SK-N-SH (cell line): ENCODE data around the gene AURKB. TPM values are rescaled to one million over a fixed set of nuclear protein-coding genes. Genes with fewer than 3 reads are reported as not detected.

Experiments
- CTCF ChIA-PET: fragments of 300-600, 350-600 bp; formaldehyde crosslinking; extraction: SDS; loops from one replicate; lab custom pipeline; 2021; lab: Yijun Ruan, JAX
- POLR2A ChIA-PET: fragments of 350-600 bp; sonication (Branson Sonifier 250); formaldehyde crosslinking; extraction: SDS; loops from one replicate; lab custom pipeline; 2020; ENCODE audit warnings: antibody characterized with exemption, inconsistent platforms; lab: Yijun Ruan, JAX
- DNase-seq: peaks from one replicate; pipeline ENCODE4 v3.0.0; 2012
- H2AFZ ChIP-seq: fragments of 200-600 bp; sonication (generic); 2 replicates; pipeline ENCODE4 v1.8.1; 2016; ENCODE audit warnings: antibody characterized with exemption, mild to moderate bottlenecking, low read depth
- H3F3A ChIP-seq: fragments of 200-600 bp; sonication (generic); replicated peaks from 2 replicates; pipeline ENCODE3; 2016; ENCODE audit warnings: antibody characterized with exemption, mild to moderate bottlenecking; ENCODE audit not compliant: insufficient read depth
- H3K27ac ChIP-seq, 2 experiments: fragments of 200-500 bp in 1 of 2; fragments of 200-600 bp in 1 of 2; sonication (Bioruptor generic) in 1 of 2; sonication (generic), shearing (Covaris generic) in 1 of 2; 2 replicates each; pipeline versions ENCODE4 v1.5.1 to v1.6.1; 2014 to 2016; ENCODE audit warnings: low read depth in 2 of 2, inconsistent platforms in 1 of 2, low read length in 1 of 2, mild to moderate bottlenecking in 1 of 2, mixed read lengths in 1 of 2
- H3K27me3 ChIP-seq: fragments of 200-600 bp; sonication (generic), shearing (Covaris generic); 2 replicates; pipeline ENCODE4 v1.6.1; 2016; ENCODE audit warnings: mixed run types; ENCODE audit not compliant: insufficient read depth
- H3K36me3 ChIP-seq, 2 experiments: fragments of 200-500 bp in 1 of 2; fragments of 200-600 bp in 1 of 2; sonication (Bioruptor generic) in 1 of 2; sonication (generic) in 1 of 2; replicated peaks in 1 of 2; 2 replicates each; pipeline versions ENCODE3 to v1.5.1; 2014 to 2016; ENCODE audit warnings: low read length in 1 of 2, mild to moderate bottlenecking in 1 of 2; ENCODE audit not compliant: insufficient read depth in 2 of 2, control insufficient read depth in 1 of 2
- H3K4me1 ChIP-seq, 2 experiments: fragments of 200-500 bp in 1 of 2; fragments of 200-600 bp in 1 of 2; sonication (Bioruptor generic) in 1 of 2; sonication (generic), shearing (Covaris generic) in 1 of 2; 2 replicates each; pipeline versions ENCODE4 v1.5.1 to v1.6.1; 2014 to 2016; ENCODE audit warnings: low read depth in 1 of 2, low read length in 1 of 2, mixed run types in 1 of 2; ENCODE audit not compliant: insufficient read depth in 2 of 2, control insufficient read depth in 1 of 2
- H3K4me2 ChIP-seq: fragments of 200-600 bp; sonication (generic), shearing (Covaris generic); 2 replicates; pipeline ENCODE4 v1.6.1; 2017; ENCODE audit warnings: mixed run types
- H3K4me3 ChIP-seq, 2 experiments: fragments of 200-500 bp in 1 of 2; fragments of 200-600 bp in 1 of 2; sonication (Bioruptor generic) in 1 of 2; sonication (generic), shearing (Covaris generic) in 1 of 2; 2 replicates each; pipeline versions ENCODE4 v1.5.1 to v1.8.1; 2014 to 2016; ENCODE audit warnings: low read depth in 2 of 2, inconsistent platforms in 1 of 2, low read length in 1 of 2, mild to moderate bottlenecking in 1 of 2, mixed read lengths in 1 of 2, moderate library complexity in 1 of 2
- H3K79me2 ChIP-seq: fragments of 200-600 bp; sonication (generic); 2 replicates; pipeline ENCODE4 v1.8.1; 2017; ENCODE audit warnings: mild to moderate bottlenecking; ENCODE audit not compliant: insufficient read depth
- H3K9ac ChIP-seq: fragments of 200-600 bp; sonication (generic); 2 replicates; pipeline ENCODE4 v1.6.1; 2017; ENCODE audit warnings: mixed run types
- H3K9me2 ChIP-seq: fragments of 200-600 bp; sonication (generic); 2 replicates; pipeline ENCODE4 v1.6.1; 2017; ENCODE audit warnings: mixed run types
- H3K9me3 ChIP-seq: fragments of 200-600 bp; sonication (generic); 2 replicates; pipeline ENCODE4 v1.6.1; 2017; ENCODE audit warnings: mixed run types, mild to moderate bottlenecking, moderate library complexity
- H4K20me1 ChIP-seq: fragments of 200-600 bp; sonication (generic); 2 replicates; pipeline ENCODE4 v1.6.1; 2017; ENCODE audit warnings: mild to moderate bottlenecking, mixed run types; ENCODE audit not compliant: insufficient read depth
- CHD2 ChIP-seq: fragments of 150-350 bp; IDR thresholded peaks from 2 replicates; pipeline ENCODE4 v1.6.1; 2018; ENCODE audit warnings: low read length; ENCODE audit not compliant: partially characterized antibody
- FOSL2 ChIP-seq: IDR thresholded peaks from 2 replicates; pipeline ENCODE4 v1.4.0; 2012; ENCODE audit warnings: low read depth, mild to moderate bottlenecking, moderate library complexity, borderline replicate concordance
- FOXJ3 ChIP-seq: sonication (generic); formaldehyde crosslinking; IDR thresholded peaks from 2 replicates; pipeline ENCODE4 v1.5.1; 2020; ENCODE audit warnings: mild to moderate bottlenecking, missing genetic modification reagents
- FOXM1 ChIP-seq: IDR thresholded peaks from 2 replicates; pipeline ENCODE4 v1.4.0; 2012; ENCODE audit warnings: low read depth, mild to moderate bottlenecking
- JUND ChIP-seq: IDR thresholded peaks from 2 replicates; pipeline ENCODE4 v1.4.0; 2012
- MEF2A ChIP-seq: IDR thresholded peaks from 2 replicates; pipeline ENCODE4 v1.4.0; 2012; ENCODE audit warnings: low read depth, borderline replicate concordance
- MXI1 ChIP-seq: IDR thresholded peaks from 2 replicates; pipeline ENCODE4 v1.6.1; 2012; ENCODE audit warnings: mild to moderate bottlenecking, low read depth, low read length, improper control_type of control experiment
- NRF1 ChIP-seq: IDR thresholded peaks from 2 replicates; pipeline ENCODE4 v1.6.1; 2012; ENCODE audit warnings: low read depth, mild to moderate bottlenecking, low read length
- POLR2AphosphoS5 ChIP-seq: IDR thresholded peaks from 2 replicates; pipeline ENCODE4 v1.6.1; 2012; ENCODE audit warnings: low read depth, low read length
- REST ChIP-seq: IDR thresholded peaks from 2 replicates; pipeline ENCODE4 v1.6.1; 2012; ENCODE audit warnings: mild to moderate bottlenecking, low read depth, low read length, moderate library complexity
- RFX5 ChIP-seq: IDR thresholded peaks from 2 replicates; pipeline ENCODE4 v1.6.1; 2012; ENCODE audit warnings: mild to moderate bottlenecking, improper control_type of control experiment, low read length
- SIN3A ChIP-seq: IDR thresholded peaks from 2 replicates; pipeline ENCODE4 v1.6.1; 2012; ENCODE audit warnings: low read depth, mild to moderate bottlenecking, low read length, moderate library complexity, borderline replicate concordance
- SMC3 ChIP-seq: IDR thresholded peaks from 2 replicates; pipeline ENCODE4 v1.6.1; 2012; ENCODE audit warnings: low read depth, low read length, improper control_type of control experiment
- TAF1 ChIP-seq: IDR thresholded peaks from 2 replicates; pipeline ENCODE4 v1.6.1; 2012; ENCODE audit warnings: low read depth, mild to moderate bottlenecking, low read length, moderate library complexity, borderline replicate concordance
- TCF12 ChIP-seq: IDR thresholded peaks from 2 replicates; pipeline ENCODE4 v1.4.0; 2012
- TEAD4 ChIP-seq: IDR thresholded peaks from 2 replicates; pipeline ENCODE4 v1.4.0; 2012; ENCODE audit warnings: mild to moderate bottlenecking, borderline replicate concordance; ENCODE audit not compliant: insufficient read depth
- USF2 ChIP-seq: fragments of 150-350 bp; IDR thresholded peaks from 2 replicates; pipeline ENCODE4 v1.6.1; 2017; ENCODE audit warnings: antibody characterized with exemption, low read length, low read depth, borderline replicate concordance
- WGBS: methylation state at CpG from one replicate; pipeline ENCODE4 v1.1.6; 2017; ENCODE audit warnings: low lambda C conversion rate; 5-methylcytosine and 5-hydroxymethylcytosine counted together
- polyA plus RNA-seq, 3 experiments: library from polyadenylated mRNA; depleted of rRNA; stranded (reverse); fragments of >200 nt; gene quantifications; 2 replicates each; pipeline ENCODE4 v1.2.3, GENCODE V29; 2012
- TF ChIP-seq, protein P1 (sequence below): IDR thresholded peaks from 2 replicates; pipeline ENCODE4 v1.4.0; 2012; ENCODE audit warnings: low read depth
- TF ChIP-seq, protein P2 (sequence below): fragments of 150-350 bp; IDR thresholded peaks from 2 replicates; pipeline ENCODE4 v1.6.1; 2016; ENCODE audit warnings: mild to moderate bottlenecking, low read depth, low read length
- TF ChIP-seq, protein P3 (sequence below): IDR thresholded peaks from 2 replicates; pipeline ENCODE4 v1.4.0; 2012; ENCODE audit warnings: low read depth, borderline replicate concordance

The AURKB gene
- polyA plus RNA-seq, 1 of the 3 experiments (the other 2 are of a cell fraction) = 43.9 TPM

DNA sequence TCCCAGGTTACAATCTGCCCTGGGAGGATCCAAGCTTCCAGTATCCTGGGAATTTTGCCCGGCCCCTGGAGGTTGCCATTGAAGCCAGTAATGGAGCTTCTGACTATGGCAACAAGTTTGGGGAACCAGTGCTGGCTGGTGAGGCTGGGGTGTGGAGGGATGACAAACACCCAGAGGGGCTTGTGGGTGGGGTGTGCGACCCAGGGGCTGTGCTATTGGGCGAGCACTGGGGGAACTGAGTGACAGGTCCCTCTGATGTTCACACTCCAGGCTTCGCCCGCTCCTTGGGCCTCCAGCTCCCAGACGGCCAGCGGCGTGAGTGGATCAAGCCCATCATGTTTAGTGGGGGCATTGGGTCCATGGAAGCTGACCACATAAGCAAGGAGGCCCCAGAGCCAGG lies 47.4 kb upstream of the AURKB start:
- TF ChIP-seq POLR2AphosphoS5 = no peak
- TF ChIP-seq FOXM1 = no peak
- TF ChIP-seq, protein P1, sequence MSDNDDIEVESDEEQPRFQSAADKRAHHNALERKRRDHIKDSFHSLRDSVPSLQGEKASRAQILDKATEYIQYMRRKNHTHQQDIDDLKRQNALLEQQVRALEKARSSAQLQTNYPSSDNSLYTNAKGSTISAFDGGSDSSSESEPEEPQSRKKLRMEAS = no peak
- TF ChIP-seq TAF1 = no peak
- TF ChIP-seq SIN3A = no peak
- TF ChIP-seq MEF2A = no peak
- TF ChIP-seq TEAD4 = no peak
- no peak for TF ChIP-seq SMC3
- TF ChIP-seq, protein P2, sequence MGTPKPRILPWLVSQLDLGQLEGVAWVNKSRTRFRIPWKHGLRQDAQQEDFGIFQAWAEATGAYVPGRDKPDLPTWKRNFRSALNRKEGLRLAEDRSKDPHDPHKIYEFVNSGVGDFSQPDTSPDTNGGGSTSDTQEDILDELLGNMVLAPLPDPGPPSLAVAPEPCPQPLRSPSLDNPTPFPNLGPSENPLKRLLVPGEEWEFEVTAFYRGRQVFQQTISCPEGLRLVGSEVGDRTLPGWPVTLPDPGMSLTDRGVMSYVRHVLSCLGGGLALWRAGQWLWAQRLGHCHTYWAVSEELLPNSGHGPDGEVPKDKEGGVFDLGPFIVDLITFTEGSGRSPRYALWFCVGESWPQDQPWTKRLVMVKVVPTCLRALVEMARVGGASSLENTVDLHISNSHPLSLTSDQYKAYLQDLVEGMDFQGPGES = no peak
- no peak for TF ChIP-seq USF2
- TF ChIP-seq RFX5 = no peak
- no peak for TF ChIP-seq JUND
- TF ChIP-seq CHD2 = no peak
- TF ChIP-seq NRF1 = no peak
- no peak for TF ChIP-seq TCF12
- TF ChIP-seq FOSL2 = no peak
- TF ChIP-seq REST = no peak
- TF ChIP-seq FOXJ3 (CRISPR knock-in tag) = no peak
- no peak for TF ChIP-seq MXI1
- TF ChIP-seq, protein P3, sequence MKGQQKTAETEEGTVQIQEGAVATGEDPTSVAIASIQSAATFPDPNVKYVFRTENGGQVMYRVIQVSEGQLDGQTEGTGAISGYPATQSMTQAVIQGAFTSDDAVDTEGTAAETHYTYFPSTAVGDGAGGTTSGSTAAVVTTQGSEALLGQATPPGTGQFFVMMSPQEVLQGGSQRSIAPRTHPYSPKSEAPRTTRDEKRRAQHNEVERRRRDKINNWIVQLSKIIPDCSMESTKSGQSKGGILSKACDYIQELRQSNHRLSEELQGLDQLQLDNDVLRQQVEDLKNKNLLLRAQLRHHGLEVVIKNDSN = no peak
- Histone ChIP-seq H3K27ac (no peak overlapping the region), H3K9ac (no peak overlapping the region), H3K9me3 (no peaks in the 10 kb centered on the region), H3K4me3 (no peak overlapping the region), H3F3A (peaks cover 2% of the 10 kb centered on the region), H3K36me3 (peaks cover 17 to 34% of the 10 kb centered on the region in 2 experiments), H4K20me1 (no peaks in the 10 kb centered on the region), H2AFZ (no peak overlapping the region), H3K79me2 (peaks cover 8% of the 10 kb centered on the region), H3K4me2 (no peak overlapping the region), H3K9me2 (no peaks in the 10 kb centered on the region), H3K4me1 (no peaks in the 10 kb centered on the region), H3K27me3 (no peaks in the 10 kb centered on the region)
- no peak for DNase-seq
- ChIA-PET POLR2A (no interaction called here), CTCF (no interaction called here)
- 100% methylated on average over 3 of the region's 8 CpGs for WGBS
